GM12801 (cell line): ENCODE data around the gene NKAIN1.

ENCODE experiments used
- CTCF ChIP-seq: IDR thresholded peaks from one replicate; pipeline ENCODE4 v1.5.1; 2011; ENCODE audit warnings: control low read depth; ENCODE audit not compliant: insufficient read length; ENCODE audit errors: extremely low read depth

Gene NKAIN1

GRCh38 chr1:31239653-31240241, at the start of gene NKAIN1:
Gene NKAIN1, minus strand, starts transcription at chr1:31239887. Its CDS starts 340 bp downstream, at chr1:31239547.
- no peak for TF ChIP-seq CTCF

DNA sequence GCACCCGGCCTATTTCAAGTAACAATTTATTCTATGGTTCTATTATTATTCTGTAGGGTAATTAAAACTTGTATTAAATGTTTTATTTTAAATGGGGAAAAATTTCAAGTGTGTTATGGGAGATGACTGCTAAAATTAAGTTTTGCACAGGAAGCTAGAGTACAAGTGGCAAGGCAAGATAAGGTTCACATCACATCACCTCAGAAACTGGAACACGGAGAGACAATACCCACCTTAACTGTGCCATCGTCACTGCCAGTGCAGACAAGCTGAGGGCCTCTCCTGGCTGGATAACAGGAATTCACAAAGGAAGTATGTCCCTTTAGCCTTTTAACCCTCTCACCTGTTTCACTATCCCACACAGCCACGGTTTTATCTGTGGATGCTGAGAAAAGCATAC, 49.3 kb upstream of the NKAIN1 start:
- TF ChIP-seq CTCF, result no peak

GRCh38 chr1:31273619-31274018, 33.9 kb upstream of the NKAIN1 start:
- no peak for TF ChIP-seq CTCF

DNA sequence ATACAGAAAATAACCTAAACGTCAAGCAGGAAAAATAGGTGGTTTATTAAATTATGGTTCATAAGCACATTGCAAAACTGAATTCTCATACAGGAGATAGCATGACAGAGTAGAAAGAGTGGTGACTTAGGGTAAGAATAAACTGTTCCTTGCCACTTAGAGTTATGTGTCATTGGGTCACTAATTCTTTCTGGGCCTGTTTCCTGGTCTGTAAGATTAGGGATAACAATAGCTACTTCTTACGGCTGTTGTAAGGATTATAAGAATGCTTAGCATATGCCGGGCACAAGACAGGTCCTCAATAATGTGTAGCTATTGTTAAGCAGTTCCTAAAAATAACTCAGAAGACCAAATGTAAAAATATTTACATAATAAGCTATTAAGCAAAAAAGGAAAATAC, 32.7 kb upstream of the NKAIN1 start:
- no peak for TF ChIP-seq CTCF

- TF ChIP-seq CTCF, result no peak
Observed at GRCh38 chr1:31266547-31266946, 26.9 kb upstream of the NKAIN1 start.

- TF ChIP-seq CTCF, result no peak
Observed at GRCh38 chr1:31264790-31265386, 25.2 kb upstream of the NKAIN1 start.

GRCh38 chr1:31263408-31263807, 23.7 kb upstream of the NKAIN1 start:
- TF ChIP-seq CTCF, result no peak
